HG03039 (cell line): ENCODE results near the gene DIP2C.
"Not testable (repeated sequence)": the region's sequence is repeated elsewhere in the genome, so short reads cannot be mapped to it uniquely, and the experiment has no call there.

ENCODE experiments used
- ATAC-seq: cut with Tn5 transposase; IDR thresholded peaks from one replicate; pipeline ENCODE4 v1.9.1; 2021; ENCODE audit warnings: mild to moderate bottlenecking, moderate library complexity; ENCODE audit not compliant: unreplicated experiment

Gene DIP2C

DNA sequence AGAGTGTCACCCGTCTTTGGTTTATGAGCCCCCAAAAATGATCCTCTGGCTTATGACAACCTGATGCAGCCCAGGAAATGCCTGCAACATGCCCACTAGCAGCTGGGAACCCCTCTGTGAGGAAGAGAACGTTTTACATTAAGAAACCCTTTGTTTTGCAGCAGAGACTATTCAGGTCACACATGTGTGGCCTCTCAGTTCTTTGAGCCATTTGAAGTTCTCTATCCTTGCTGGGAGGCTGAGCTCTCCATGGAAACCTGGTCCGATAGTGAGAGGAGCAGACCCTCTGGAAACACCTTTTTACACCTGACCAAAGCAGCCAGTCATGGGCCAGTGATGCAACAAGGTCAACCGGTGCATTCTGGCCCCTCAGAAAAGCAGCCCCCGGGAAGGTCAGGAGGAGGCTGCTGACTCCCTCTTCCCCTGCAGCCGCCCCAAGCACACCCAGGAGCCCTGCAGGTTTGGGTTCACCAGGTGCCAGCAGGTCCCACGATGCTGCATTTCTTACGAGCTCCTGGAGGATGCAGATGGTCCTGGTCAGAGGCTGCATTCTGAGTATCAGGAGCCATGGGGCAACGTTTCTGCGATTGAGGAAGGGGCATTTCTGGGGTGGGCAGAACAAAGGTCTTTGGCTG, 419.9 kb downstream of the DIP2C start:
- no peak for ATAC-seq

DNA sequence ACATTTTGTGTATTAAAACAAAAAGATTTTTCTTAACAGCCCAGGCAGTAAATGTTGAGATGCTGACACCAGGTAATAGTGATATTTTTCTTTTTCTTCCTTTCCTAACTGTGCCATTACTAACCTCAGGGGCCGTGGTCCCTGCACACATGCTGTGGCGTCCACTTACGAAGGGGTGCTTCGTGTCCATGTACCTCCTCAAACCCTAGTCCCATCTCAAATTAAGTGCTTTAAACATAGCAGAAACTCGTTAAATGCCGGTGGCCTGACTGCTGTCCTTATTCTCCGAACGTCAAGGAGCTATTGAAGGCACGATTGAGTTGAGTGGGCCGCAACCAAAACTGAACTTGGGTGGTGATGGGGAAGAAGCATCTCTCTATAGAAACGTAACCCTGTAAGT, 421.8 kb downstream of the DIP2C start:
- ATAC-seq, result no peak

DNA sequence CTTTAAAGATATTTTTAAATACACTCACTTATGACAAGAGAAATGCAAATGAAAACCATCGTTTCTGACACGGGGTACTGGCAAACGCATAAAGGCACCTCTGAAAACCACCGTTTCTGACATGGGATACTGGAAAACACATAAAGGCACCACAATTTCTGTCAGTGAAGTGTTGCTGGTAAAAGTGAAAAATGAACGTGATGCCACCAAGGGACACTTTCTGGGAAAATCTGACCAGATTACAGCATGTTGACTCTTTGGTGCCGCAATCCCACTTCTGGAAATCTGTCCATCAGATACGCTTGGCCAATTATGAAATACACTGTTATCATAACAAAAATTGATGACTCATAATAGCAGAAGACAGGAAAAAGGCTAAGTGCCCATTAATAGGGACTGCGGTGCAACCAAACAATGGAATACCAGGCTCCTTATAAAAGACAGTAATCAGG, 422.5 kb downstream of the DIP2C start:
- no peak for ATAC-seq

DNA sequence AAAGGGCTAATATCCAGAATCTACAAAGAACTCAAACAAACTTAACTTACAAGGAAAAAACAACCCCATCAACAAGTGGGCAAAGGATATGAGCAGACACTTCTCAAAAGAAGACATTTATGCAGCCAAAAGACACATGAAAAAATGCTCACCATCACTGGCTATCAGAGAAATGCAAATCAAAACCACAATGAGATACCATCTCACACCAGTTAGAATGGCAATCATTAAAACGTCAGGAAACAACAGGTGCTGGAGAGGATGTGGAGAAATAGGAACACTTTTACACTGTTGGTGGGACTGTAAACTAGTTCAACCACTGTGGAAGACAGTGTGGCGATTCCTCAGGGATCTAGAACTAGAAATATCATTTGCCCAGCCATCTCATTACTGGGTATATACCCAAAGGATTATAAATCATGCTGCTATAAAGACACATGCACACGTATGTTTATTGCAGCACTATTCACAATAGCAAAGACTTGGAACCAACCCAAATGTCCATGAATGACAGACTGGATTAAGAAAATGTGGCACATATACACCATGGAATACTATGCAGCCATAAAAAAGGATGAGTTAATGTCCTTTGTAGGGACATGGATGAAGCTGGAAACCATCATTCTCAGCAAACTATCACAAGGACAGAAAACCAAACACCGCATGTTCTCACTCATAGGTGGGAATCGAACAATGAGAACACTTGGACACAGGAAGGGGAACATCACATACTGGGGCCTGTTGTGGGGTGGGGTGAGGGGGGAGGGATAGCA, 423.5 kb downstream of the DIP2C start:
- not testable (repeated sequence) for ATAC-seq

DNA sequence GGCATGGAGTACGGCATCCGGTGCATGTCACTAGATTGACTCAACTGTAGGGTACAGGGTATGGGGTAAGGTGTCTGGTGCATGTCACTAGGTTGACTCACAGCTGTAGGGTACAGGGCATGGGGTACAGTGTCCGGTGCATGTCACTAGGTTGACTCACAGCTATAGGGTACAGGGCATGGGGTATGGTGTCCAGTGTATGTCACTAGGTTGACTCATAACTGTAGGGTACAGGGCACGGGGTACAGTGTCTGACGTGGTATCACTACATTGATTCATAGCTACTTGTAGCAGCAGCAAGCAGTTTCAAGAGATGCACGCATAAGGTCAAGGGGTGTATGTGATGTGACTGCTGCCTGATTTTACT, 424.4 kb downstream of the DIP2C start:
- not testable (repeated sequence) for ATAC-seq

DNA sequence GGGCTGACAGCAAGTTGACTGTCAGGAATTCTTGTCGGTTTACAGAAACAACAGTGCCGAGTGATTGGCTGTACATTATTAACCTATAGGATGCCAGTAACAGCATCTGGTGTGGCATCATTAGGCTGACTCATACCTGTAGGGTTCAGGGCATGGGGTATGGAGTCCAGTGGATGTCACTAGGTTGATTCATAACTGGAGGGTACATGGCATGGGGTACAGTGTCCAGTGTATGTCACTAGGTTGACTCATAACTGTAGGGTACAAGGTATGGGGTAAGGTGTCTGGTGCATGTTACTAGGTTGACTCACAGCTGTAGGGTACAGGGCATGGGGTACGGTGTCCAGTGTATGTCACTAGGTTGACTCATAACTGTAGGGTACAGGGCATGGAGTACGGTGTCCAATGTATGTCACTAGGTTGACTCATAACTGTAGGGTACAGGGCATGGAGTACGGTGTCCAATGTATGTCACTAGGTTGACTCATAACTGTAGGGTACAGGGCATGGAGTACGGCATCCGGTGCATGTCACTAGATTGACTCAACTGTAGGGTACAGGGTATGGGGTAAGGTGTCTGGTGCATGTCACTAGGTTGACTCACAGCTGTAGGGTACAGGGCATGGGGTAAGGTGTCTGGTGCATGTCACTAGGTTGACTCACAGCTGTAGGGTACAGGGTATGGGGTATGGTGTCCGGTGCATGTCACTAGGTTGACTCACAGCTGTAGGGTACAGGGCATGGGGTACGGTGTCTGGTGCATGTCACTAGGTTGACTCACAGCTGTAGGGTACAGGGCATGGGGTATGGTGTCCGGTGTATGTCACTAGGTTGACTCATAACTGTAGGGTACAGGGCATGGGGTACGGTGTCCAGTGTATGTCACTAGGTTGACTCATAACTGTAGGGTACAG, 425.1 kb downstream of the DIP2C start:
- not testable (repeated sequence) for ATAC-seq

DNA sequence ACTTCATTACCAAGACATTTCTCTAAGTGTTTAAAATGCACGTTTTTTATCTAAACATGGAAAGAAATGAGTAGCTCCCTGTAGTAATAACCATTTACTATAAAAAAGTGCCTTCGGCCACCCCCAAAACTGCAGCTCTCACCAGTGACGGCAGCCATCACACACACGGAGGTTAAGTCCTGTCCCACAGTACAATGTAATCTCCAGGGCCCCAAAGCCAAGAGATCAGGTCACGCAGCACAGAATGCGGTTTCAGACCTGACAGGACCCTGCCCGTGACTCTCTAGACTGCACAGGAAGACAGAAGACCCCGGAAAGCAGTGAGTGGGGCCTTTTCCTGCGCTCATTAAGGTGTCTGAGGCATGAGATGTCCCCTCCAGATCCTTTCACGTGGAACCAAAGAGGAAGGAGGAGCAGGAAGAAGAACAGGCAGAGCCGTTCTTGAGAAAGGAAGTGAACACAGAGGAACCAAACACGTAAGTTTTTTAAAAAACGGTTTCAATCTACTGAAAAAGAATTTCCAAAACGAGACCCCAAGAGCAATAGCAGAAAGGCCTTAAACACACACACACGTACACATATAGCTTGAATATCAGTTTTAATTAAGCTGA, 428.5 kb downstream of the DIP2C start:
- no peak for ATAC-seq

DNA sequence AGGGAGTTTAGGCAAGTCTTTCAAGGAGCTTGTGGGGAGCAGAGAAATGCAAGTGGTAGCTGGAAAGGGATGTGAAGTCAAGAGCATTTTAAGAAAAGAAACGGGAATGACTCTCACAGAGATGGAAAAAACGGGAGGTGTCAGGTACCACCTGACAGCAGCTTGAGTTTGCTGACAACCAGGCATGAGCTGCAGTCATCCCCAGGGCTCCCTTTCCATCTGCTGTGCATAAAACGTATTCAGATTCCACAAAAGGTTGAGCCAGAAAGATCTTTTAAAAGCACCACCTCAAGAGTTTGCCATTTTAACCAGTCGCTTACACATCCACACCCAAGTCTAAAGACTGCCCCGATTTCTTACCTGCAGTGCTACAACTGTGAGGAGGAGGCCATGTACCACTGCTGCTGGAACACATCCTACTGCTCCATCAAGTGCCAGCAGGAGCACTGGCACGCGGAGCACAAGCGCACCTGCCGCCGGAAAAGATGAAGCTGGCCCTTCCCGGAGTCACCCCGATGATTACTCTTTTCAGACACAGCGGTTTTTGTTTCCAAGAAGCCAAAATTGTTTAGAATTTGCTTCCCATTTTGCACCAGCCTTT, 437.4 kb downstream of the DIP2C start:
- ATAC-seq, result no peak

DNA sequence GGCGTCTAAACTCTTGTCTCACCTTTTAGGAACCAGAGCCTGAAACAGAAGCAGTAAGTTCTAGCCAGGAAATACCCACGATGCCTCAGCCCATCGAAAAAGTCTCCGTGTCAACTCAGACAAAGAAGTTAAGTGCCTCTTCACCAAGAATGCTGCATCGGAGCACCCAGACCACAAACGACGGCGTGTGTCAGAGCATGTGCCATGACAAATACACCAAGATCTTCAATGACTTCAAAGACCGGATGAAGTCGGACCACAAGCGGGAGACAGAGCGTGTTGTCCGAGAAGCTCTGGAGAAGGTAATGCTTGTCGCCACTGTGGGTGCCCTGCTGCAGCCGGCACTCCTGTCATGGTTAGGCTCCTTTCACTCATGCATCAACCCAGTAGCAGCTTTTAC, 441.2 kb downstream of the DIP2C start:
- ATAC-seq, result no peak

DNA sequence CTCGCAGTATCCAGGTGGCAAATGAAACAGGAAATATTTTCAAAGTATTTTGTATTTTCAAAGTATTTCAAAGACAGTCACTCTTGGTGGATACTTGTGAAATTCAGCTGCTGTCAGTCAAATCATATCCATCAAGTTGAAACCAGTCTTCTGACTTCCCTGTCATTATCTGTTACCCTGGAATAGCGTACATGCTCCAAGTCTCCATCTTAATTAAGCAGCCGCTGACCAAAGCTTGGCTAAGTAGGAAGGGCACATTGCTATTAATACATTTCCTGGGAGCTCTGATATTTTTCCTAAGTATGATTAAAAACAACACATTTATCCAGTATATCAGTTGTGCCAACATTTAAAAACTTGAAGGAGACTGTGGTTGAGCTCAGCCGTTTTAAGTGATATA, 442.0 kb downstream of the DIP2C start:
- no peak for ATAC-seq

DNA sequence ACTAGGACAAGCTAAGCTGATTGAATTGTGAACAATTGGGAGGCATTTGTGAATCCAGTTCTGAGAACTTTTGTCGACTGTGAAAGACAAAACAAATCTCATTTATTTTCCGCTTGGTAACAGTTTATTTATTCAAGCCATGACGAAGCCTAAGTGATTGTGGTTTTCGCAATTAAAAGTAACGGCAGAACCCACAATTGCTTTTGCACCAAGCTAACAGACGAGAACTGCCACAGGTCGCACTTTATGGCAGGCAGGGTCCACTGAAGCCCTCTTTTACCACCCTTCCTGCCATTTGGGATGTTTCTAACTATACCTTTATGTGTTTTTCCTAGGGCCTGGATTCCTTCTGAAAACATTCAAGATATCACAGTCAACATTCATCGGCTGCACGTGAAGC, 443.0 kb downstream of the DIP2C start:
- no peak for ATAC-seq

DNA sequence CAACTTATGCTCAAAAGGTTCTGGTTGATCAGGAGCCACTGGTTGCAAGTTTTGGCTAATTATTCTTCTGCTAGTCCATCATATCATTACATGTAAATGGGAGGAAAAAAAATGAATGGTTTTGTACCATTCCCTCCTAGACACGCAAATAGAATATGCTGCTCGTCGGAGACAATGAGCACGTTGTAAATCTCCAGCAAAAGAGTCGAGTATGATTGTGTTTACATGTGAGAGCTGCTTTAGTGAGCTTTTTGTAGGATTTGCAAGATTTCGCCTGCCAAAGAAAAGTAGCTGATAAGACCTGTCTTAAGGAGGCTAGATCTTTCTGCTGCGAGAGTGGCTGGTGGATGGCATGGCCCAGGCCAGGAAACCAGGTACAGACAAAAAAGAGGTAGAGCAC, 445.2 kb downstream of the DIP2C start:
- no peak for ATAC-seq

DNA sequence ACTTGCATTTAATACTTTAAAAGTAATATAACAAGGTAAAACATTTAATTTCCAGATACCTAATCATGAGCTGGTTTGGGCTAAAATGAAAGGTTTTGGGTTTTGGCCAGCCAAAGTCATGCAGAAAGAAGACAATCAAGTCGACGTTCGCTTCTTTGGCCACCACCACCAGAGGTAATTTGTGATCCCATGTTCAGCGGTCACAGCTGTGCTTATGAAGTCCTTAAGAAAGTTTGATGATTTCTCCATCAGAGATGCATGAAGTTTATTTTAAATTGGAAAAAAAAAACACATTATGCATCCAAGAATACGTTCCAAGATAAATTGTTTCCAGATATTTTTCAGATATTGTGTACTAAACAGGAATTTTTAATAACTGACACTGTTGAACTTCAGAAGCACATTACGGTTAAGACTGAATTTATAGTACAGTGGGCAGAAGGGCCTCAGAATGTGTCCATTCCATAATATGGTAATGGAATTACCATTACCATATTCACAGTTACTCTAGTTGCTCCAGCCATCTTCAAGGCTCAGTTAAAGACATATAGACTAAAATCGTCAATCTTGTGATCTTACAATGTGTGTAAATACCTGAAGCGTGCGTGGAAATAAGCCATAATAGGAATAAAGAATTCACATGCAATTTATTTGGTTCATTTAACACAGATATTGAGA, 447.4 kb downstream of the DIP2C start:
- ATAC-seq, result no peak

DNA sequence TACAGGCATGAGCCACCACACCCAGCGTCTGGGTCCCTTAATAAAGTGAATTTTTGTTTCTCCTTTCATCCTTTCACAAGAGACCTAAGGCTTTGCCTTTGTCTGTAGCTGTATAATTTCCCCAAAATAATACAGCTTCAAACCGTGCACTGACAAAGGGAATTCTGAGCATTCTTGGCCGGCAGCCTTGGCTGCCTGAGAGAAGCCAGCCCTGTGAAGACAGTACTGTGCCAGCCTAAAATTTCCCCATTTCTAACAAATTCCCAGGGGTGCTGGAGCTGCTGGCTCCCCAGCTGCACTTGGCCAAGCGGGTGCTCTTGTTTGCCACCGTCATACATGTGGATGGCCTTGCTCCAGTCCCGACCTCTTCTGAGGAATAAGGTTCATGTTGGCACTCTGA, 448.0 kb downstream of the DIP2C start:
- ATAC-seq, result no peak

DNA sequence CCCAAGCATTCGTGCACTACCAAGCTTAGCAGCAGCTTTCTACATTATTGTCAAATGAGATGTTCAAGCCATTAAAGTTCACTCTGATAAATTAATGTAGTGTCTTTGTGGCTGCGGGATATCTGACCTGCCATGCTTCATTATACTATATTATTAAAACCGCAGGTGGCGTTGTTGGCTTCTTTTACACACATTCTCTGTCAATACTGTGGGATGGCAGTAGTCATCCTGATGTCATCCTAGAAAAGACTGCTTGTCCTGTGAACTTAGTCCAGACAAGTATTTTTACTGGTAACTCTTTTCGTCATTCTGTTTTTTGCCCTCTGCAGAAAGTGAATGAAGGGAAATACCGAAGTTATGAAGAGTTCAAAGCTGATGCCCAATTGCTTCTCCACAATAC, 450.4 kb downstream of the DIP2C start:
- ATAC-seq, result no peak

DNA sequence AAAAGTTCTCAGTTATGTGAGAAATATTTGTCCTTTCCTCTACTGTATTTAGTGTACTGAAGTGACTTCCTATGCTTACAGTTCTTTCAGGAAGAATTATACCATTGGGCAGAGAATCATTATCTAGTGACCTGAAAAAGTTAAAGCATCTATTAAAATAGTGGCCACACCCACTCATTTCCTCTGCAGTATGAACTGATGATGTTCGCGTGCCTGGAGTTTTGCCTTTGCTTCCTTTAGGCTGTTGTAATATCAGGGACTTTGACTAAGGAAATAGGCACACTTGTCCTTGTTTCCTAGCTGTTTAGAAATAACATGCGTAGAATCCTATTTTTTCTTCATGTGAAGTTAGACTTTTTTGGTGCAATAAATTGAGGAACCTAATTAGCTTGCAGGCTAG, 453.6 kb downstream of the DIP2C start:
- ATAC-seq, result no peak

DNA sequence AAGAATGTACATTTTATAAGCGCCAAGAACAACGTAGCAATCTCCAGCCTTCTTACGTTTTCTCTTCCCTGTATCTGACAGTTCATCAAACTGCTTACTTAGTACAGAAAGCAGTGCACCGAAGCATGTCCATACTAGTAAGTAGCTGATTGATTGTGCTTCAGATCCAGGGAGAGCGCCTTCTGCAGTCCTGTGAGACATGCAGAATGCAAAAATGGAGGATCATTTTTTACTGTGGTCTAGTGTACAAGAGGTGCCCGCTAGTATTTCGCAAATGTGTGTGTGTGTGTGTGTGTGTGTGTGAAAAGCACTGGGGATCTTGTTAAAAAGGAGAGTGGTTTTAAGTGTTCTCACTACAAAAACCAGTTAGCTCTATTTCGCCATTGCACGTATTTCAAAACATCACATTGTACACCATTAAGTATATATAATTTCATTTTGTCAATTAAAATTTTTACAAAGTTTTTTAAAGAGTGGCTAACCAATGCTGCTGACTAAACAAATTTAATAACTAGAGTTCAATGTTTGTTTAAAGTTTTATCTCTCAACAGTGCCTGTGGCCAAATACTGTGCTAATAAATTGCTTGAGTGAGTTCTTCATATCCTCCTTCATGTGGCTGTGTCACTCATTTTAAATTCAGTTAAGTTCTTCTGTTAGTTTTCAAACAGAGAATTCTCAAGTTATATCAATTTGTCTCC, 454.6 kb downstream of the DIP2C start:
- ATAC-seq, result no peak

DNA sequence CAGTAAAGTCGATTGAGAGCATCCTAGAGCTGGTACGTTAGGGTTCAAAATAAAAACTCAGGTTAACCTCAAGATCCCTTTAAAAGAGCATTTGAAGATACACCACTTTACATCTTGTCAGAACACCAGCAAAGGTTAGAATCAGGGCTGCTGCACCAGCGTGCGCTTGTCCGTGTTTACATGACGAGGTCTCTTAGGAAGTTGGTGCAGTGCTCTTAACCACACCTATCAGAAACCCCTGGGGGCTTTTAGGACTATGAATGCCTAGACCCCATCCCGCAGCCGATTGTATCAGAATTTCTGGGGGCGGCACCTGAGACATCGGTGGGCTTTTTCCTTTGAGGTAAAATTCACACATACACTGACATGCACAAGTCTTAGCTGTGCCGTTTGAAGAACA, 456.6 kb downstream of the DIP2C start:
- ATAC-seq, result no peak

DNA sequence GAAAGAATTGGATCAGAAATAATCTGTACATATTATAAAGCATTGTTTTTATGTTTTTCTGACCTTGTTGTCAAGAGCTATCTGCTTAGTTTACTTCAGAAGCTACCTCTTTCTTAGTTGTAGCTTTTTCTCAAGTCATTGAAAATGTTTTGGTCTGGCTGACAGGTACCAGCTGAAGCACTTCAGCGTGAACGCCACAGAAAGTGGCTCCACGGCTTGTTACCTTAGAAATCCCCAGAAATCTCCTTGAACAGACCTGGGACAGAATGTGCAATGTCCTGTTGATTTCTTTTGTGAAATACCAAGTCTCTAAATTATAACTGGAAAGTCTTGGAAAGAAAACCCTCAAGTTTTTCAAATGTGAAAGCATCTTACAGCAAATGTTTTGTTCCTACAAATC, 457.4 kb downstream of the DIP2C start:
- ATAC-seq, result no peak

DNA sequence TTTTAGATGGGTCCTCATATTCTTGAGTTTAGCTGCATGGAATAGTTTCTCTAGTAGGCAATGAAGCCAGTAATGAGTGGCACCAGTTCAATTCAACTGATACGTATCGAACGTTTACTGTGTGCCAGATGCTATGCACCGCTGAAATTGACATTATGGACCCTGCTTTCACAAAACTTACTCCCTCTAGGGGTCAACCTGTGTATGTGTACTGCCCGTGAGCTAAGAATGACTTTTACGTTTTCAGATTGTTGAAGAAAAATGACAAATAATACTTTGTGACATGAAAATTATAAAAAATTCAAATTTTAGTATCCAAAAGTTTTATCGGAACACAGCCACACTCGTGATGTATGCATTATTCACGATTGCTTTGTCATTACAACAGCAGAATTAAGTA, 458.7 kb downstream of the DIP2C start:
- no peak for ATAC-seq
